ENCODE data around the gene CNDP2. TPM values are rescaled to one million over a fixed set of nuclear protein-coding genes. Genes with fewer than 3 reads are reported as not detected.

Gene CNDP2
- total and polyA plus RNA-seq, 2 experiments from 2014 or later, result 79.2 to 114 TPM

DNA sequence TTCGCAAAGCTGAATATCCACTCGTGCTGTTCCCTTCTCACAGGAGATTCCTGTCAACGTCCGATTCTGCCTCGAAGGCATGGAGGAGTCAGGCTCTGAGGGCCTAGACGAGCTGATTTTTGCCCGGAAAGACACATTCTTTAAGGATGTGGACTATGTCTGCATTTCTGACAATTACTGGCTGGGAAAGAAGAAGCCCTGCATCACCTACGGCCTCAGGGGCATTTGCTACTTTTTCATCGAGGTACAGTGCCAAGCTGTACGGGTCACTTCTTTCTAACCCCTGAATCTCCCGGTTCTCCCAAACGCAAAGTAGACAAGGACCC lies 14.6 kb downstream of the CNDP2 start:
- H3K36me3 ChIP-seq, result peaks cover 15% of the 10 kb centered on the region
- DNase-seq (ENCODE audit: low read depth in 1 of 2, low spot score in 1 of 2), result no peak

DNA sequence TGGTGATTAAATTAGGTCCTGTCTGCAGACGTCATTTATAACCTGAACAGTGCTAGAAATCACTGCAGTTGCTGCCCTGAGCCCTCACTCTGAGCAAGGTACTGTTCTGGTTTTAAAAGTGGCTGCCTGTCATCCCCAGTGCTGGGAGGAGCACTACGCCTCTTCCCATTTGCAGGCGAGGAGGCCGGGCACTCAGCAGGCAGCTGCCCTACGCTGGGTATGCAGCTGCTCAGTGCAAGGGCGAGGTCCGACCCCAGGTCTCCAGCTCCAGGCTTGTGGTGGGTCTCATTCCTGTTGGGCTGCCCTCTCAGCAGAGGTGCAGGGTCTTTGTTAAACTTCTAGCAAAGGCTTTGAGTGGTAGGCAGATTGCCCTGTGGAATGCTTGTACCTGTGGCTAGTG lies 15.7 kb downstream of the CNDP2 start:
- peaks cover 13% of the 10 kb centered on the region for H3K4me1 ChIP-seq (ENCODE audit: low read depth)
- no peak overlapping the region for H3K27ac ChIP-seq
- H3K4me3 ChIP-seq, result no peak overlapping the region
- H3K36me3 ChIP-seq, result peaks cover 15% of the 10 kb centered on the region
- H3K27me3 ChIP-seq, result no peaks in the 10 kb centered on the region
- H3K9me3 ChIP-seq (ENCODE audit: low read depth), result no peaks in the 10 kb centered on the region
- TF ChIP-seq, protein P1, sequence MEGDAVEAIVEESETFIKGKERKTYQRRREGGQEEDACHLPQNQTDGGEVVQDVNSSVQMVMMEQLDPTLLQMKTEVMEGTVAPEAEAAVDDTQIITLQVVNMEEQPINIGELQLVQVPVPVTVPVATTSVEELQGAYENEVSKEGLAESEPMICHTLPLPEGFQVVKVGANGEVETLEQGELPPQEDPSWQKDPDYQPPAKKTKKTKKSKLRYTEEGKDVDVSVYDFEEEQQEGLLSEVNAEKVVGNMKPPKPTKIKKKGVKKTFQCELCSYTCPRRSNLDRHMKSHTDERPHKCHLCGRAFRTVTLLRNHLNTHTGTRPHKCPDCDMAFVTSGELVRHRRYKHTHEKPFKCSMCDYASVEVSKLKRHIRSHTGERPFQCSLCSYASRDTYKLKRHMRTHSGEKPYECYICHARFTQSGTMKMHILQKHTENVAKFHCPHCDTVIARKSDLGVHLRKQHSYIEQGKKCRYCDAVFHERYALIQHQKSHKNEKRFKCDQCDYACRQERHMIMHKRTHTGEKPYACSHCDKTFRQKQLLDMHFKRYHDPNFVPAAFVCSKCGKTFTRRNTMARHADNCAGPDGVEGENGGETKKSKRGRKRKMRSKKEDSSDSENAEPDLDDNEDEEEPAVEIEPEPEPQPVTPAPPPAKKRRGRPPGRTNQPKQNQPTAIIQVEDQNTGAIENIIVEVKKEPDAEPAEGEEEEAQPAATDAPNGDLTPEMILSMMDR (IDR thresholded peaks at IDR 0.05; ENCODE audit: low read depth, low read length), result no peak
- DNase-seq (ENCODE audit: low read depth in 1 of 2, low spot score in 1 of 2), result no peak

More for the DNA sequence above, 14.6 kb downstream of the CNDP2 start:
- H3K27ac ChIP-seq, result no peak overlapping the region
- H3K27me3 ChIP-seq, result no peaks in the 10 kb centered on the region
- no peaks in the 10 kb centered on the region for H3K9me3 ChIP-seq (ENCODE audit: low read depth)
- H3K4me3 ChIP-seq, result no peak overlapping the region
- TF ChIP-seq, protein P1 (IDR thresholded peaks at IDR 0.05; ENCODE audit: low read depth, low read length), result no peak
- H3K4me1 ChIP-seq (ENCODE audit: low read depth), result peaks cover 13% of the 10 kb centered on the region

- Histone ChIP-seq H3K9me3 (ENCODE audit: low read depth) (no peaks in the 10 kb centered on the region), H3K4me1 (ENCODE audit: low read depth) (peaks cover 13% of the 10 kb centered on the region), H3K4me3 (no peak overlapping the region), H3K27me3 (no peaks in the 10 kb centered on the region), H3K36me3 (peaks cover 15% of the 10 kb centered on the region), H3K27ac (no peak overlapping the region)
- TF ChIP-seq, protein P1 (IDR thresholded peaks at IDR 0.05; ENCODE audit: low read depth, low read length), result no peak
- DNase-seq (ENCODE audit: low read depth in 1 of 2, low spot score in 1 of 2), result no peak
Measured at GRCh38 chr18:74512321-74513053, 16.3 kb downstream of the CNDP2 start.

DNA sequence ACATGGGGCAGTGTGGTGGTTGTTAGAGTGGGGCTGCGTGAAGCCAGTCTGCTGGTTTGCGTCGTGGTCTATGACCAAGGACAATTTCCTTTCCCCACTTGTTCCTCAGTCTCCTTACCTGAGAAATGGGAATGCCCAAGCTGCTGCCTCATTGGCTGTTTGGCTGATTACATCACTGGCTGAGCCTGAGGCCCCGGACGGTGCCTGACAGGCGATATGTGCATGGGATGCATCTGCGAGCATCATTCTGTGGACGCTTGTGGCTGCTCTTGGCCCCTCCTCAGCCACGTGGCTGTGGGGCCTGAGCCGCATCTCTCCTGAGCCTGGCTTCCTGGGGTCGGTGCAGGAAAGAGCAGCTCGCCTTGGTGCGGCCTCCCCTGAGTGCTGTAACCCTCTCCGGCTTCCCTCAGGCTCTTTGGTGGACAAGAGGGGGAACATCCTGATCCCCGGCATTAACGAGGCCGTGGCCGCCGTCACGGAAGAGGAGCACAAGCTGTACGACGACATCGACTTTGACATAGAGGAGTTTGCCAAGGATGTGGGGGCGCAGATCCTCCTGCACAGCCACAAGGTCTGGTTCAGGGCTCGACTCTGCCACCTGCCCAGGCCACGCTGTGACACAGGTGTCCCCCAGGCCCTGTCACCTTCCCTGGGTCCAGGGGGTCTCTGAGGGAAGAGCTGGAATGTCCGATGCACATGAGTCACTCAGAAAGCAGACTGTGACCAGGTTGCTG lies 17.2 kb downstream of the CNDP2 start:
- no peak overlapping the region for H3K27ac ChIP-seq
- TF ChIP-seq, protein P1 (IDR thresholded peaks at IDR 0.05; ENCODE audit: low read depth, low read length), result no peak
- no peak for DNase-seq (ENCODE audit: low read depth in 1 of 2, low spot score in 1 of 2)
- peaks cover 9% of the 10 kb centered on the region for H3K4me1 ChIP-seq (ENCODE audit: low read depth)
- H3K27me3 ChIP-seq, result no peaks in the 10 kb centered on the region
- peaks cover 15% of the 10 kb centered on the region for H3K36me3 ChIP-seq
- no peaks in the 10 kb centered on the region for H3K9me3 ChIP-seq (ENCODE audit: low read depth)
- H3K4me3 ChIP-seq, result no peak overlapping the region

DNA sequence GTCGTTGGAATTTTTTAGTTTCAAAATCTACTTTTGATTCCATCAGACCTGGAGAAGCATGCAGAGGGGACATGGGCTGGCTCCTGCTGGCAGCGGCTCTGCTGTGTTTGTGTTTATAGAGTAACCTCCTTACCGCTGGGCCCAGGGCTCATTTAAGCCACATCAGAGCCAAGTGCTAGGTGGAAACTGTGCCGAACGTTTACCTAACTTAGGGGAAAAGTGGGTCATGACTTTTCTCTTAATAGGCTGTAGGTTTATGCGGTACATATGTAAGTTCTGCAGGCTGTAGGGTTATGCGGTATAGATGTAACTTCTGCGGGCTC lies 17.7 kb downstream of the CNDP2 start:
- no peak overlapping the region for H3K27ac ChIP-seq
- no peaks in the 10 kb centered on the region for H3K27me3 ChIP-seq
- DNase-seq (ENCODE audit: low read depth in 1 of 2, low spot score in 1 of 2), result no peak
- no peak overlapping the region for H3K4me3 ChIP-seq
- H3K9me3 ChIP-seq (ENCODE audit: low read depth), result no peaks in the 10 kb centered on the region
- peaks cover 17% of the 10 kb centered on the region for H3K36me3 ChIP-seq
- TF ChIP-seq, protein P1 (IDR thresholded peaks at IDR 0.05; ENCODE audit: low read depth, low read length), result no peak
- H3K4me1 ChIP-seq (ENCODE audit: low read depth), result peaks cover 4% of the 10 kb centered on the region

Data from cardiac muscle cell (in vitro differentiated cells and primary cell).